ENCODE results near the gene SPEN. TPM values are rescaled to one million over a fixed set of nuclear protein-coding genes. Genes with fewer than 3 reads are reported as not detected.

SPEN gene
- total and polyA plus RNA-seq, 2 of the 4 experiments (the other 2 are of a cell fraction) = 7.6 to 15.8 TPM

DNA sequence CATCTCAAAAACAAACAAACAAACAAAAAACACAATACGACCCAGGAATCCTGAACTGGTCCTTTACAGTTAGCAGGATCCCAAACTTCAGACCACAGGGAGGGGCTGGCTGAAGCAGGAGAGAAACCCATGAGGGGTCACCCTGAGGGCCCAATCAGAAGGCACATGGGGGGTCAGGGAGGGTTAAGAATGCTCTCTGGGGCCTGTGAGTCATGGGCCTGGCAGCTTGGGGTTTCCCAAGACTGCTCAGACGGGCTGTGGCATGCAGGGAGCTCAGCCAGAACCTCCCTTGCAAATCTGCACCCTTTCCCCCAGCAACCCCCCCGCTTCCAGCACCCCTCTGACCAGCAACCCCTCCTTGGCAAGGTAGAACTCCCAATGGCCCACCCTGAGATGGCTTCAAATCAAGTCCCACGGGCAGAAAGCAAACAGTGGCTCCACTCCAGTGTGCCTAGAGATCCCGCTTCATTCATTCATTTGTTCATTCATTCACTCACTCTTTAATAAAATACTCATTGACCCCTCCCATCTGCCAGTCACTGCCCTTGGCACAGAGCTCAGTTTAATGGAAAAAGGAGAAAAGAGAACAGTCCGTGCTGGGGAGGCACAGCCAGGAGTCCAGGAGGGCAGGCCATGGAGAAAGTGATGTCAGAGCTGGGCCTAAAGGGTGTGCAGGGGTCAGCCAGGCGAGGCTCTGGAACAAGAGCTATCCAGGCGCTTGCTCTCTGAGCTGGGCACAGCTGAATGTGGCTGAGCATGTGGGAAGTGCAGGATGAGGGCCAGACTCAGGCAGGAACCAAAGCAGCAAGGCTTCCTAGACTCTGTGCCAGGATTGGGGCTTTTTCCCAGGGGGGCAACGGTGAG, 48.3 kb upstream of the SPEN start:
- peak overlapping the region; percentile 33 for H3K18ac ChIP-seq (ENCODE audit: low read depth, low read length)
- H4K20me1 ChIP-seq (ENCODE audit: insufficient read depth, low read length) = no peaks in the 10 kb centered on the region
- H3K23ac ChIP-seq (ENCODE audit: low read depth, low read length) = peak overlapping the region; percentile 50
- peak overlapping the region; percentile 58 for H3K14ac ChIP-seq (replicated peaks; ENCODE audit: low read depth, low read length)
- in situ Hi-C loops (cut with MboI; ENCODE audit: low sequenced_read_pairs) = loop anchor here (25.0 kb wide), 1 partner anchor 388 kb away; no protein-coding TSS in a partner anchor
- 0 out of 2 replicates have a peak overlapping the region, but pooled peaks have one; percentile 7 for H3K9ac ChIP-seq (ENCODE audit: low read depth, low read length)
- DNase-seq (peak; percentile 96), ATAC-seq (ENCODE audit: low read depth) (peak; percentile 86)
- peak overlapping the region; percentile 94 for H3K4ac ChIP-seq (ENCODE audit: low read depth, low read length)
- ChIA-PET POLR2A (ENCODE audit: unreplicated experiment) (no interaction called here), CTCF (interaction anchor here (1.0 to 1.3 kb wide), 3 partner anchors 11 to 150 kb away, joined by 3 to 6 read pairs (median 3); no protein-coding TSS in a partner anchor)
- peak overlapping the region; percentile 81 for H3K27ac ChIP-seq (ENCODE audit: insufficient read depth, low read length)
- TF ChIP-seq FOS (IDR thresholded peaks at IDR 0.05; ENCODE audit: low read depth, low read length) (peak; percentile 88), BHLHE40 (IDR thresholded peaks at IDR 0.05; ENCODE audit: low read depth, low read length) (peak; percentile 52; the same call in 1 of the 2 replicates), NFE2L2 (IDR thresholded peaks at IDR 0.05; ENCODE audit: low read depth, low read length) (0 out of 2 replicates have a peak, but pooled peaks have one; percentile 13), RCOR1 (IDR thresholded peaks at IDR 0.05; ENCODE audit: insufficient replicate concordance, low read length) (no peak), MAFK (IDR thresholded peaks at IDR 0.05; ENCODE audit: low read depth, low read length) (no peak), MXI1 (IDR thresholded peaks at IDR 0.05; ENCODE audit: borderline replicate concordance, low read depth, low read length) (peak; percentile 29; the same call in 1 of the 2 replicates), SMC3 (IDR thresholded peaks at IDR 0.05; ENCODE audit: low read depth, low read length) (no peak), CEBPB (IDR thresholded peaks at IDR 0.05; ENCODE audit: low read depth, low read length) (peak; percentile 90), MAZ (IDR thresholded peaks at IDR 0.05; ENCODE audit: borderline replicate concordance, low read depth, low read length) (peak; percentile 92)
- TF ChIP-seq, protein P1, sequence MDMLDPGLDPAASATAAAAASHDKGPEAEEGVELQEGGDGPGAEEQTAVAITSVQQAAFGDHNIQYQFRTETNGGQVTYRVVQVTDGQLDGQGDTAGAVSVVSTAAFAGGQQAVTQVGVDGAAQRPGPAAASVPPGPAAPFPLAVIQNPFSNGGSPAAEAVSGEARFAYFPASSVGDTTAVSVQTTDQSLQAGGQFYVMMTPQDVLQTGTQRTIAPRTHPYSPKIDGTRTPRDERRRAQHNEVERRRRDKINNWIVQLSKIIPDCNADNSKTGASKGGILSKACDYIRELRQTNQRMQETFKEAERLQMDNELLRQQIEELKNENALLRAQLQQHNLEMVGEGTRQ (IDR thresholded peaks at IDR 0.05; ENCODE audit: low read depth, low read length) = peak; percentile 26; the same call in 1 of the 2 replicates
- H3K9me3 ChIP-seq (ENCODE audit: control insufficient read depth, insufficient read depth, low read length) = no peaks in the 10 kb centered on the region
- H2AK5ac ChIP-seq (ENCODE audit: low read depth, low read length) = peak overlapping the region; percentile 99
- H4K8ac ChIP-seq (ENCODE audit: low read depth in 2 of 2, low read length in 2 of 2) = peak overlapping the region; percentile 84 to 98
- peak overlapping the region; percentile 86 for H2AK9ac ChIP-seq (replicated peaks; ENCODE audit: low read depth, low read length, poor library complexity)
- H3K79me1 ChIP-seq (ENCODE audit: low read depth in 1 of 2, low read length in 2 of 2) = peaks cover 5 to 14% of the 10 kb centered on the region in 2 experiments; a peak in 3 of 4 replicates
- H3K4me3 ChIP-seq (ENCODE audit: insufficient read depth, low read depth, low read length) = no peak overlapping the region
- H3K4me1 ChIP-seq (ENCODE audit: control insufficient read depth, insufficient read depth, low read length) = peaks cover 43% of the 10 kb centered on the region
- peak overlapping the region; percentile 92 for H2BK15ac ChIP-seq (ENCODE audit: low read depth, low read length)
- peak overlapping the region; percentile 85 for H3K56ac ChIP-seq (ENCODE audit: extremely low read depth, insufficient read depth, low read length)
- 44% methylated on average over 5 of the region's 9 CpGs; no CpG with 5 or more reads in 1 of the 2 experiments for WGBS, 2 experiments (ENCODE audit: extremely low coverage in 2 of 2, insufficient read length in 1 of 2)
- H2BK20ac ChIP-seq (ENCODE audit: low read depth, low read length) = peak overlapping the region; percentile 99
- H4K91ac ChIP-seq (ENCODE audit: insufficient read depth, low read depth, low read length) = peak overlapping the region; percentile 98
- H3K9me1 ChIP-seq (ENCODE audit: insufficient read depth, low read length) = peaks cover 30% of the 10 kb centered on the region
- H3K27me3 ChIP-seq (ENCODE audit: control insufficient read depth, insufficient read depth, low read length) = no peaks in the 10 kb centered on the region
- peak overlapping the region; percentile 97 for H2BK120ac ChIP-seq (ENCODE audit: low read depth, low read length)
- H3K4me2 ChIP-seq (ENCODE audit: low read depth, low read length) = peak overlapping the region; percentile 16; the same call in 1 of the 2 replicates
- BruUV-seq (replicated peaks) = no TSS peak
- H4K5ac ChIP-seq (ENCODE audit: low read depth, low read length) = peak overlapping the region; percentile 38
- dilution Hi-C loops (cut with HindIII; ENCODE audit: low sequenced_read_pairs, unreplicated experiment) = no loop called here
- intact Hi-C loops (cut with micrococcal nuclease) = loop anchor here (2.0 to 5.0 kb wide), 3 partner anchors 36 to 383 kb away; partner anchors contain the start of gene SPEN
- H3K36me3 ChIP-seq (ENCODE audit: control insufficient read depth, insufficient read depth, low read length) = no peaks in the 10 kb centered on the region
- H2BK5ac ChIP-seq (ENCODE audit: low read depth, low read length, poor library complexity, severe bottlenecking) = peak overlapping the region; percentile 89
- peak overlapping the region; percentile 24 for H2AFZ ChIP-seq (replicated peaks; ENCODE audit: low read length, poor library complexity)
